ENCODE data around the gene C5AR2. TPM values are rescaled to one million over a fixed set of nuclear protein-coding genes. Genes with fewer than 3 reads are reported as not detected.
A peak's percentile ranks its signal among the peaks of the same experiment; 100 is the strongest.
"Not testable (repeated sequence)": the region's sequence is repeated elsewhere in the genome, so short reads cannot be mapped to it uniquely, and the experiment has no call there.

The C5AR2 gene
- total RNA-seq, 2 experiments from 2014 or later, result not detected

DNA sequence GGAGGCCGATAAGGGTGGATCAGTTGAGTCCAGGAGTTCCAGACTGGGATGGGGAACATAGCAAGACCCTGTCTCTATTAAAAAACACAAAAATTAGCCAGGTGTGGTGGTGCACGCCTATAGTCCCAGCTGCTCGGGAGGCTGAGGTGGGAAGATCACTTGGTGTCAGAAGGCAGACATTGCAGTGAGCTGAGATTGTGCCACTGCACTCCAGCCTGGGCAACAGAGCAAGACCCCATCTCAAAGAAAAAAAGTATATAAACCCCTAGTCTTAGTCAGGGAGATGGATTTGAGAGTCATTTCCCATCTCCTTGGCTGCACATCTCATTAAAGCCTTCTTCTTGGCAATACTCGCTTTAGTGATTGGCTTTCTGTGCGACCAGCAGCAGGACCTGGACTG, 51.9 kb downstream of the C5AR2 start:
- H3K4me3 Mint-ChIP-seq; H3K9me3 Mint-ChIP-seq; intact Hi-C loops (cut with micrococcal nuclease); H3K27me3 Mint-ChIP-seq (ENCODE audit: low read depth); DNase-seq; H3K27ac Mint-ChIP-seq: not testable (repeated sequence)
- H3K36me3 Mint-ChIP-seq (ENCODE audit: low read depth), result peaks cover 19% of the 10 kb centered on the region
- H3K4me1 Mint-ChIP-seq (ENCODE audit: low read depth), result peaks cover 16% of the 10 kb centered on the region
- CTCF ChIA-PET, result interaction anchor here (2.5 kb wide), 1 partner anchor 35 kb away, joined by 6 read pairs; the partner anchor contains the start of gene DHX34

GRCh38 chr19:47384533-47384932, 52.6 kb downstream of the C5AR2 start:
- peaks cover 19% of the 10 kb centered on the region for H3K36me3 Mint-ChIP-seq (ENCODE audit: low read depth)
- not testable (repeated sequence) for H3K27ac Mint-ChIP-seq
- CTCF ChIA-PET, result interaction anchor here (0.7 to 2.5 kb wide), 2 partner anchors 35 to 988 kb away, joined by 3 to 6 read pairs; partner anchors contain the start of gene DHX34

DNA sequence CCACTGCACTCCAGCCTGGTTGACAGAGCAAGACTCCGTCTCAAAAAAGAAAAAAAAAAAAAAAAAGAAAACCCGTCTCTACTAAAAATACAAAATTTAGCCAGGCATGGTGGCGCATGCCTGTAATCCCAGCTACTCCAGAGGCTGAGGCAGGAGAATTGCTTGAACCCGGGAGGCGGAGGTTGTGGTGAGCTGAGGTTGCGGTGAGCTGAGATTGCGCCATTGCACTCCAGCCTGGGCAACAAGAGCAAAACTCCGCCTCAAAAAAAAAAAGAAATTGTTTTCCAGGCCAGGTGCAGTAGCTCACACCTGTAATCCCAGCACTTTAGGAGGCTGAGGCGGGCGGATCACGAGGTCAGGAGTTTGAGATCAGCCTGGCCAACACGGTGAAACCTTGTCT, 54.6 kb downstream of the C5AR2 start:
- CTCF ChIA-PET, result interaction anchor here (0.6 kb wide), 1 partner anchor 101 kb away, joined by 4 read pairs; no protein-coding TSS in a partner anchor
- H3K4me3 Mint-ChIP-seq; H3K27ac Mint-ChIP-seq; DNase-seq; intact Hi-C loops (cut with micrococcal nuclease); H3K36me3 Mint-ChIP-seq (ENCODE audit: low read depth); H3K9me3 Mint-ChIP-seq; H3K27me3 Mint-ChIP-seq (ENCODE audit: low read depth): not testable (repeated sequence)
- H3K4me1 Mint-ChIP-seq (ENCODE audit: low read depth), result peaks cover 12% of the 10 kb centered on the region

More at GRCh38 chr19:47384533-47384932, 52.6 kb downstream of the C5AR2 start:
- peaks cover 16% of the 10 kb centered on the region for H3K4me1 Mint-ChIP-seq (ENCODE audit: low read depth)
- H3K9me3 Mint-ChIP-seq; H3K4me3 Mint-ChIP-seq; DNase-seq; H3K27me3 Mint-ChIP-seq (ENCODE audit: low read depth); intact Hi-C loops (cut with micrococcal nuclease): not testable (repeated sequence)

DNA sequence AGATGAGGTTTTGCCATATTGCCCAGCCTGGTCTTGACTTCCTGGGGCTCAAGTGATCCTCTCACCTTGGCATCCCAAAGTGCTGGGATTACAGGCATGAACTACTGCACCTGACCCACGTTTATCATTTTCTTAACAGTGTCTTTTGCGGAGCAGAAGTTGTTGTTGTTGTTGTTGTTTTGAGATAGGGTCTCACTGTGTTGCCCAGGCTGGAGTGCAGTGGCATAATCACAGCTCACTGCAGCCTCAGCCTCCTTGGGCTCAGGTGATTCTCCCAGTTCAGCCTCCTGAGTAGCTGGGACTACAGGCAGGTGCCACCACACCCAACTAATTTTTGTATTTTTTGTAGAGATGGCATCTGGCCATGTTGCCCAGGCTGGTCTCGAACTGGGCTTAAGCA, 55.6 kb downstream of the C5AR2 start:
- H3K27me3 Mint-ChIP-seq (ENCODE audit: low read depth); DNase-seq; H3K4me3 Mint-ChIP-seq; CTCF ChIA-PET; H3K4me1 Mint-ChIP-seq (ENCODE audit: low read depth); H3K9me3 Mint-ChIP-seq; H3K36me3 Mint-ChIP-seq (ENCODE audit: low read depth); H3K27ac Mint-ChIP-seq; intact Hi-C loops (cut with micrococcal nuclease): not testable (repeated sequence)

- DNase-seq; H3K27me3 Mint-ChIP-seq (ENCODE audit: low read depth); H3K27ac Mint-ChIP-seq; H3K4me1 Mint-ChIP-seq (ENCODE audit: low read depth); intact Hi-C loops (cut with micrococcal nuclease); H3K36me3 Mint-ChIP-seq (ENCODE audit: low read depth); H3K9me3 Mint-ChIP-seq; H3K4me3 Mint-ChIP-seq: not testable (repeated sequence)
- CTCF ChIA-PET, result interaction anchor here (0.8 kb wide), 1 partner anchor 104 kb away, joined by 3 read pairs; no protein-coding TSS in a partner anchor
Measured at GRCh38 chr19:47388721-47389120, 56.7 kb downstream of the C5AR2 start.

GRCh38 chr19:47389150-47389556, 57.2 kb downstream of the C5AR2 start:
- CTCF ChIA-PET, result no interaction called here
- Mint-ChIP-seq H3K27ac (no peak overlapping the region), H3K27me3 (ENCODE audit: low read depth) (no peaks in the 10 kb centered on the region)

GRCh38 chr19:47390533-47391488, 58.8 kb downstream of the C5AR2 start:
- peaks cover 2% of the 10 kb centered on the region for H3K4me1 Mint-ChIP-seq (ENCODE audit: low read depth)
- no peak for DNase-seq
- no peaks in the 10 kb centered on the region for H3K36me3 Mint-ChIP-seq (ENCODE audit: low read depth)
- CTCF ChIA-PET, result interaction anchor here (0.5 to 3.7 kb wide), 21 partner anchors 8 to 596 kb away, joined by 3 to 25 read pairs (median 4); partner anchors contain the start of gene DHX34
- H3K27ac Mint-ChIP-seq, result no peak overlapping the region
- no peaks in the 10 kb centered on the region for H3K9me3 Mint-ChIP-seq
- H3K27me3 Mint-ChIP-seq (ENCODE audit: low read depth), result peaks cover 2% of the 10 kb centered on the region
- intact Hi-C loops (cut with micrococcal nuclease), result loop anchor here (1.0 kb wide), 3 partner anchors 37 to 107 kb away; no protein-coding TSS in a partner anchor
- no peak overlapping the region for H3K4me3 Mint-ChIP-seq

More at GRCh38 chr19:47389150-47389556, 57.2 kb downstream of the C5AR2 start:
- Mint-ChIP-seq H3K36me3 (ENCODE audit: low read depth) (no peaks in the 10 kb centered on the region), H3K4me3 (no peak overlapping the region), H3K4me1 (ENCODE audit: low read depth) (peaks cover 2% of the 10 kb centered on the region), H3K9me3 (no peaks in the 10 kb centered on the region)
- no peak for DNase-seq
- intact Hi-C loops (cut with micrococcal nuclease), result no loop called here

- Mint-ChIP-seq H3K27me3 (ENCODE audit: low read depth) (peaks cover 2% of the 10 kb centered on the region), H3K27ac (no peak overlapping the region), H3K9me3 (no peaks in the 10 kb centered on the region), H3K36me3 (ENCODE audit: low read depth) (no peaks in the 10 kb centered on the region), H3K4me3 (no peak overlapping the region), H3K4me1 (ENCODE audit: low read depth) (peaks cover 2% of the 10 kb centered on the region)
- CTCF ChIA-PET, result interaction anchor here (0.5 to 3.7 kb wide), 24 partner anchors 9 to 157 kb away, joined by 3 to 25 read pairs (median 4); partner anchors contain the start of gene DHX34
- DNase-seq, result peak; percentile 91
- intact Hi-C loops (cut with micrococcal nuclease), result loop anchor here (1.0 kb wide), 3 partner anchors 37 to 107 kb away; no protein-coding TSS in a partner anchor
Measured at GRCh38 chr19:47391510-47392223, 59.7 kb downstream of the C5AR2 start.

Other genes with a start within 250 kb of the C5AR2 start
- 10 to 100 TPM; 46.0 to 48.8 TPM for gene ZC3H4, start 218.4 kb upstream of the C5AR2 start, total RNA-seq
- gene SAE1, start 201.3 kb upstream of the C5AR2 start, total RNA-seq, result 100 to 1,000 TPM; 160 to 161 TPM
- 10 to 100 TPM; 55.9 to 59.5 TPM for gene BBC3, start 101.0 kb upstream of the C5AR2 start, total RNA-seq
- 10 to 100 TPM; 43.6 to 47.7 TPM for gene CCDC9, start 75.7 kb upstream of the C5AR2 start, total RNA-seq
- gene INAFM1, start 57.3 kb upstream of the C5AR2 start, total RNA-seq, result 10 to 100 TPM; 18.7 to 19.9 TPM
- under 1 TPM in 1 of 2 experiments, not detected in 1; 0.19 TPM for gene C5AR1, start 22.3 kb upstream of the C5AR2 start, total RNA-seq
- 10 to 100 TPM; 11.2 to 11.6 TPM for gene DHX34, start 17.1 kb downstream of the C5AR2 start, total RNA-seq
- gene MEIS3, start 87.4 kb downstream of the C5AR2 start, total RNA-seq, result not detected
- not detected for gene SLC8A2, start 139.7 kb downstream of the C5AR2 start, total RNA-seq
- gene KPTN, start 152.0 kb downstream of the C5AR2 start, total RNA-seq, result 10 to 100 TPM; 14.2 to 15.5 TPM
- gene NAPA, start 182.9 kb downstream of the C5AR2 start, total RNA-seq, result 10 to 100 TPM; 72.5 to 75.1 TPM
- gene ZNF541, start 241.0 kb downstream of the C5AR2 start, total RNA-seq, result under 1 TPM; 0.33 to 0.44 TPM

All from activated naive CD4-positive, alpha-beta T cell treated with anti-CD3 and anti-CD28 coated beads for 36 hours (primary cell).